Endothelial cell of umbilical vein (primary cell): Measurements from ENCODE around the gene SLC24A3. TPM values are rescaled to one million over a fixed set of nuclear protein-coding genes. Genes with fewer than 3 reads are reported as not detected.

ENCODE experiments used
- BruUV-seq: library from RNA; stranded (reverse); fragments of 400-500 nt; replicated peaks from 2 replicates; lab custom pipeline; 2021; lab: Mats Ljungman, UMichigan
- CTCF ChIA-PET: fragments of 300-600, 350-600 bp; sonication (Branson Sonifier 250); formaldehyde crosslinking; loops from one replicate; lab custom pipeline; 2021; ENCODE audit warnings: antibody characterized with exemption, inconsistent platforms; lab: Charles Lee
- POLR2A ChIA-PET: fragments of 300-600, 350-600 bp; sonication (Branson Sonifier 250); formaldehyde crosslinking; loops from one replicate; lab custom pipeline; 2021; ENCODE audit warnings: antibody characterized with exemption, inconsistent platforms; lab: Charles Lee
- DNase-seq: peaks from one replicate; pipeline ENCODE4 v3.0.0-alpha.2; 2011; ENCODE audit warnings: low read depth, low spot score
- FAIRE-seq: peaks from 2 replicates; lab custom pipeline; 2011; peaks lifted over from hg19 to GRCh38; lab: Jason Lieb, UNC
- H2AFZ ChIP-seq: 2 replicates; pipeline ENCODE4 v1.6.0; 2012; ENCODE audit warnings: low read depth, low read length, control low read depth, inconsistent platforms
- H3K27ac ChIP-seq: 2 replicates; pipeline ENCODE4 v1.5.1; 2011; ENCODE audit warnings: low read depth, mild to moderate bottlenecking, control low read depth, low read length, moderate library complexity; ENCODE audit not compliant: insufficient read depth
- H3K27me3 ChIP-seq, 2 experiments: 2 replicates each; pipeline versions ENCODE4 v1.6.0 to v1.6.1; 2011; ENCODE audit warnings: low read length in 2 of 2, mixed read lengths in 1 of 2; ENCODE audit not compliant: control insufficient read depth in 2 of 2, insufficient read depth in 2 of 2
- H3K36me3 ChIP-seq, 2 experiments: 2 replicates in 1 of 2; 3 replicates in 1 of 2; pipeline ENCODE4 v1.5.1; 2011; ENCODE audit warnings: low read length in 2 of 2, mild to moderate bottlenecking in 1 of 2, moderate library complexity in 1 of 2; ENCODE audit not compliant: control insufficient read depth in 2 of 2, insufficient read depth in 2 of 2; ENCODE audit errors: extremely low read depth in 1 of 2
- H3K4me1 ChIP-seq: 3 replicates; pipeline ENCODE4 v1.5.1; 2011; ENCODE audit warnings: mild to moderate bottlenecking, low read length; ENCODE audit not compliant: control insufficient read depth, insufficient read depth; ENCODE audit errors: extremely low read depth
- H3K4me2 ChIP-seq: 2 replicates; pipeline ENCODE4 v1.6.1; 2011; ENCODE audit warnings: low read length, control low read depth, mixed read lengths; ENCODE audit not compliant: insufficient read depth
- H3K4me3 ChIP-seq, 3 experiments: fragments of 200-600 bp in 1 of 3; sonication (generic), shearing (Covaris generic) in 1 of 3; replicated peaks in 1 of 3; 2 replicates each; pipeline ENCODE4 v1.5.1; 2011 to 2016; ENCODE audit warnings: control low read depth in 3 of 3, low read length in 3 of 3, mild to moderate bottlenecking in 2 of 3, inconsistent platforms in 1 of 3, low read depth in 1 of 3, moderate library complexity in 1 of 3; ENCODE audit not compliant: insufficient read depth in 1 of 3
- H3K79me2 ChIP-seq: 2 replicates; pipeline ENCODE4 v1.6.0; 2012; ENCODE audit warnings: low read length, inconsistent platforms; ENCODE audit not compliant: control insufficient read depth, insufficient read depth
- H3K9ac ChIP-seq: replicated peaks from 2 replicates; pipeline ENCODE3; 2011; ENCODE audit warnings: low read length, control low read depth; ENCODE audit not compliant: insufficient read depth; ENCODE audit errors: extremely low read depth
- H3K9me1 ChIP-seq: replicated peaks from 3 replicates; pipeline ENCODE4 v1.6.0; 2011; ENCODE audit warnings: mild to moderate bottlenecking, low read length; ENCODE audit not compliant: control insufficient read depth, insufficient read depth; ENCODE audit errors: extremely low read depth
- H3K9me3 ChIP-seq: replicated peaks from 2 replicates; pipeline ENCODE4 v1.5.1; 2012; ENCODE audit warnings: low read length, inconsistent platforms; ENCODE audit not compliant: control insufficient read depth, insufficient read depth
- H4K20me1 ChIP-seq: replicated peaks from 2 replicates; pipeline ENCODE3; 2011; ENCODE audit warnings: mild to moderate bottlenecking, low read length; ENCODE audit not compliant: control insufficient read depth, insufficient read depth; ENCODE audit errors: extremely low read depth
- CTCF ChIP-seq, 2 donors: IDR thresholded peaks; 1 replicate in 1 of 2; 2 replicates in 1 of 2; pipeline ENCODE4 v1.5.1; 2011; ENCODE audit warnings: low read length in 2 of 2, mild to moderate bottlenecking in 2 of 2, moderate library complexity in 2 of 2, control low read depth in 1 of 2, inconsistent platforms in 1 of 2, low read depth in 1 of 2; ENCODE audit not compliant: insufficient read depth in 1 of 2; ENCODE audit errors: extremely low read depth in 1 of 2
- EZH2 ChIP-seq: IDR thresholded peaks from 2 replicates; pipeline ENCODE4 v1.6.1; 2012; ENCODE audit warnings: borderline replicate concordance, low read depth, mild to moderate bottlenecking, moderate library complexity, low read length, inconsistent platforms; ENCODE audit not compliant: severe bottlenecking
- FOS ChIP-seq: IDR thresholded peaks from 2 replicates; pipeline ENCODE4 v1.6.1; 2011; ENCODE audit warnings: mild to moderate bottlenecking, low read length, moderate library complexity, borderline replicate concordance; ENCODE audit not compliant: insufficient read depth
- GATA2 ChIP-seq: IDR thresholded peaks from 2 replicates; pipeline ENCODE4 v1.7.0; 2011; ENCODE audit warnings: low read depth, mild to moderate bottlenecking, moderate library complexity, mixed read lengths, low read length; ENCODE audit not compliant: insufficient read length, insufficient read depth
- JUN ChIP-seq: IDR thresholded peaks from 2 replicates; pipeline ENCODE4 v1.6.1; 2011; ENCODE audit warnings: borderline replicate concordance, low read depth; ENCODE audit not compliant: insufficient read length, insufficient read depth
- MYC ChIP-seq: IDR thresholded peaks from one replicate; pipeline ENCODE4 v1.6.1; 2011; ENCODE audit warnings: mild to moderate bottlenecking, low read depth, low read length
- POLR2A ChIP-seq: IDR thresholded peaks from 2 replicates; pipeline ENCODE4 v1.6.1; 2012; ENCODE audit warnings: low read depth, mild to moderate bottlenecking, control low read depth, low read length
- POLR2AphosphoS5 ChIP-seq: IDR thresholded peaks from 2 replicates; pipeline ENCODE4 v1.6.1; 2012; ENCODE audit warnings: low read depth, mild to moderate bottlenecking, control low read depth, low read length, moderate library complexity; ENCODE audit not compliant: insufficient read depth
- dilution Hi-C: fragments of 300-500 bp; cut with MboI; formaldehyde crosslinking; loops from one replicate; pipeline ENCODE4 v1.15.0; 2019; ENCODE audit warnings: low sequenced_read_pairs; ENCODE audit not compliant: extremely low pct_ligation_motif_present
- intact Hi-C: fragments of 100-400 bp; cut with micrococcal nuclease; formaldehyde crosslinking; loops from one replicate; pipeline ENCODE4 v1.10.0; 2022
- polyA plus RNA-seq, 4 experiments: library from polyadenylated mRNA; depleted of rRNA in 3 of 4; stranded (reverse) in 3 of 4; unstranded in 1 of 4; fragments of >200 nt; gene quantifications; 2 replicates each; pipeline versions ENCODE4 v1.2.1 to v1.2.3, GENCODE V29; 2011 to 2012; ENCODE audit warnings: missing spikeins in 1 of 4
- total RNA-seq: library from RNA; stranded (reverse); gene quantifications from 2 replicates; pipeline ENCODE4 v1.2.3, GENCODE V29; 2021
- TF ChIP-seq, protein P1 (sequence below): IDR thresholded peaks from 2 replicates; pipeline ENCODE4 v1.6.1; 2011; ENCODE audit not compliant: insufficient read depth, insufficient read length

SLC24A3 gene
- total and polyA plus RNA-seq, 2 donors (not counting 3 experiments of a cell fraction or from before 2014, with no cell fraction given): not detected

- no peaks in the 10 kb centered on the region for H3K9me3 ChIP-seq
- no peak overlapping the region for H3K27ac ChIP-seq
- CTCF ChIA-PET: no interaction called here
- intact Hi-C loops (no loop called here), dilution Hi-C loops (no loop called here)
- H3K36me3 ChIP-seq: no peaks in the 10 kb centered on the region
- H3K79me2 ChIP-seq: no peaks in the 10 kb centered on the region
- H3K4me3 ChIP-seq: no peak overlapping the region
- POLR2A ChIA-PET: no interaction called here
- no TSS peak for BruUV-seq
- no peak for FAIRE-seq
- no peak for TF ChIP-seq JUN
- no peak for TF ChIP-seq MYC
- no peak for TF ChIP-seq POLR2A
- no peak for TF ChIP-seq EZH2
- TF ChIP-seq GATA2: no peak
- no peak for TF ChIP-seq CTCF (IDR thresholded peaks at IDR 0.05; ENCODE audit: extremely low read depth in 1 of 2, insufficient read depth in 1 of 2, low read depth in 1 of 2, low read length in 2 of 2)
- no peak for TF ChIP-seq POLR2AphosphoS5
- TF ChIP-seq FOS: no peak
- TF ChIP-seq, protein P1, sequence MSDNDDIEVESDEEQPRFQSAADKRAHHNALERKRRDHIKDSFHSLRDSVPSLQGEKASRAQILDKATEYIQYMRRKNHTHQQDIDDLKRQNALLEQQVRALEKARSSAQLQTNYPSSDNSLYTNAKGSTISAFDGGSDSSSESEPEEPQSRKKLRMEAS: no peak
- H3K27me3 ChIP-seq: no peaks in the 10 kb centered on the region
- no peaks in the 10 kb centered on the region for H3K4me1 ChIP-seq
- H3K9ac ChIP-seq: no peak overlapping the region
- no peak overlapping the region for H2AFZ ChIP-seq
- H3K9me1 ChIP-seq: no peaks in the 10 kb centered on the region
- no peak for DNase-seq
- no peak overlapping the region for H3K4me2 ChIP-seq
- H4K20me1 ChIP-seq: no peaks in the 10 kb centered on the region
These were observed 250.0 kb downstream of the SLC24A3 start for GRCh38 chr20:19462491-19462890.
